GM21737 (cell line): ENCODE data around the gene PRSS22.
A peak's percentile ranks its signal among the peaks of the same experiment; 100 is the strongest.

ENCODE experiments used
- ATAC-seq: cut with Tn5 transposase; IDR thresholded peaks from one replicate; pipeline ENCODE4 v1.9.1; 2021; ENCODE audit warnings: mild to moderate bottlenecking, moderate library complexity; ENCODE audit not compliant: unreplicated experiment

The PRSS22 gene

GRCh38 chr16:2881783-2882649 lies 24.0 kb upstream of the PRSS22 start:
- ATAC-seq: peak; percentile 6

- ATAC-seq: no peak
Measured at GRCh38 chr16:2879854-2880508, 22.0 kb upstream of the PRSS22 start.

GRCh38 chr16:2874912-2875362 lies 17.0 kb upstream of the PRSS22 start:
- peak; percentile 55 for ATAC-seq

GRCh38 chr16:2874032-2874911 lies 16.3 kb upstream of the PRSS22 start:
- ATAC-seq: no peak

GRCh38 chr16:2871926-2872325 lies 14.0 kb upstream of the PRSS22 start:
- no peak for ATAC-seq

- ATAC-seq: peak; percentile 85
Measured at GRCh38 chr16:2867987-2868789, 10.2 kb upstream of the PRSS22 start.

- no peak for ATAC-seq
Measured at GRCh38 chr16:2867661-2867986, 9.7 kb upstream of the PRSS22 start.

GRCh38 chr16:2866431-2866830 lies 8.5 kb upstream of the PRSS22 start:
- ATAC-seq: no peak

GRCh38 chr16:2865651-2866050 lies 7.7 kb upstream of the PRSS22 start:
- no peak for ATAC-seq

GRCh38 chr16:2860826-2861567 lies 3.0 kb upstream of the PRSS22 start:
- no peak for ATAC-seq

- ATAC-seq: no peak
Measured at GRCh38 chr16:2859686-2860265, 1.8 kb upstream of the PRSS22 start.

- ATAC-seq: no peak
Measured at GRCh38 chr16:2858245-2859025, 465 bp upstream of the PRSS22 start.

GRCh38 chr16:2856686-2857450 lies 1.1 kb downstream of the PRSS22 start:
- no peak for ATAC-seq

- ATAC-seq: no peak
Measured at GRCh38 chr16:2856061-2856670, 1.8 kb downstream of the PRSS22 start.

- ATAC-seq: no peak
Measured at GRCh38 chr16:2855536-2855935, 2.4 kb downstream of the PRSS22 start.

GRCh38 chr16:2854700-2855309 lies 3.2 kb downstream of the PRSS22 start:
- no peak for ATAC-seq

- ATAC-seq: no peak
Measured at GRCh38 chr16:2853531-2854073, 4.4 kb downstream of the PRSS22 start.
